BLaER1 treated with 17β-estradiol and CSF1 and Interleukin-3, amounts not matched to agents 10 nM and 100 nM (cell line): Measurements from ENCODE around the gene ELK4.

Source experiments
- H3K27ac ChIP-seq, 11 experiments: shearing (Covaris generic); formaldehyde crosslinking; 2 replicates each; pipeline ENCODE4 v1.8.1; 2022
- H3K27me3 ChIP-seq, 11 experiments: shearing (Covaris generic); formaldehyde crosslinking; 2 replicates each; pipeline ENCODE4 v1.8.1; 2022
- H3K36me3 ChIP-seq, 11 experiments: shearing (Covaris generic); formaldehyde crosslinking; 2 replicates each; pipeline ENCODE4 v1.8.1; 2022
- H3K4me1 ChIP-seq, 10 experiments: shearing (Covaris generic); formaldehyde crosslinking; 2 replicates each; pipeline ENCODE4 v1.8.1; 2022
- H3K4me2 ChIP-seq, 11 experiments: shearing (Covaris generic); formaldehyde crosslinking; 2 replicates each; pipeline ENCODE4 v1.8.1; 2022
- H3K4me3 ChIP-seq, 10 experiments: shearing (Covaris generic); formaldehyde crosslinking; 2 replicates each; pipeline ENCODE4 v1.8.1; 2022
- H3K9ac ChIP-seq, 11 experiments: shearing (Covaris generic); formaldehyde crosslinking; 2 replicates each; pipeline ENCODE4 v1.8.1; 2022
- H3K9me3 ChIP-seq, 11 experiments: shearing (Covaris generic); formaldehyde crosslinking; replicated peaks in 1 of 11; 2 replicates each; pipeline ENCODE4 v1.8.1; 2022
- H4K20me1 ChIP-seq, 11 experiments: shearing (Covaris generic); formaldehyde crosslinking; 2 replicates each; pipeline ENCODE4 v1.8.1; 2022
- Cebpa-rat ChIP-seq, 11 experiments: shearing (Covaris generic); IDR thresholded peaks; 2 replicates each; pipeline ENCODE4 v1.8.1; 2022

Gene ELK4, protein sequence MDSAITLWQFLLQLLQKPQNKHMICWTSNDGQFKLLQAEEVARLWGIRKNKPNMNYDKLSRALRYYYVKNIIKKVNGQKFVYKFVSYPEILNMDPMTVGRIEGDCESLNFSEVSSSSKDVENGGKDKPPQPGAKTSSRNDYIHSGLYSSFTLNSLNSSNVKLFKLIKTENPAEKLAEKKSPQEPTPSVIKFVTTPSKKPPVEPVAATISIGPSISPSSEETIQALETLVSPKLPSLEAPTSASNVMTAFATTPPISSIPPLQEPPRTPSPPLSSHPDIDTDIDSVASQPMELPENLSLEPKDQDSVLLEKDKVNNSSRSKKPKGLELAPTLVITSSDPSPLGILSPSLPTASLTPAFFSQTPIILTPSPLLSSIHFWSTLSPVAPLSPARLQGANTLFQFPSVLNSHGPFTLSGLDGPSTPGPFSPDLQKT

DNA sequence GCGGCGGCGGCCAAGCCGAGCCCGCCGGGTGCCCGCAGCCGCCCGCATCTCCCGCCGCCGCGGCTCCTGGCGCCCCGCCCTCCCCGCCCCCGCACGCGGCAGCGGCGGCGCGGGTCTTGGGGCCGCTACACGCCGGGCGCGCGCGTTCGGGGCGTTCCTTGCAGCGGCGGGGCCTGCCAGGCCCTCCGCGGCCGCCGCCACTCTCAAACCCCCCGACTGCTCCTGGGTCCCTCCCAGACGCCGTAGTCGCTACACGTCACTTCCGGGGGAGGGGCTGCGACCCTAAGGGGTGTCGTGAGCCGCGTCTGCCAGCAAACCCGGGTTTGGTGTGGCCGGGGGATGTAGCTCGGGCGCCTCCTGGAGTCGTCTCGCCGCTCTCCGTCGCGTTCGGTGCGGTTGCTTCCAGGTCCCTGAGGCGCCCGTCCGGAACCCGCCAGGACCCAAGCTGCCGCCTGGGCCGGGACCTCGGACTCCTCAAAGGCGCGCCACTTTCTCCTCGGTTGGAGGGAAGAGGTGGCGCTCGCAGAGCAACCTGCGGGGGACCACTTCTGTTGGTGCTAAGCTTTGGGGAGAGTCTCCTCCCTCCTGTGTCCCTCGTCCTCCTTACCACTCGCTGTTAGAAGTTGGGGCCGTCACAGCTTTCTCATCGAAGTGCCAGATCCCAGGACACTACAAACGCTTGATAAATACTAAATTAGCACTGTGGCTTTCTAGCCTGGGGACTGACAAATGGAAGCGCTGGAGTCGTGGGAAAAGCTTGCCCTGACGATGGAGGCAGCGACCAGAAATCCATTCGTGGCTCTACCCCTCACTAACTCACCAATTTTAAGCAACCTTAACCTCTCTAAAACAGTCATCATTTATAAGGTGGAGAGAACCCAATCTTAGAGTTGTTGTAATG, at the start of gene ELK4:
Gene ELK4 (minus strand): TSS at position 244 of the 901 bp plus-strand sequence. CDS start 8,129 bp downstream, outside the sequence.
- peak within 1 kb of the TSS; percentile 84 to 94 (median 92) for H3K4me2 ChIP-seq
- no peak for TF ChIP-seq Cebpa-rat (IDR thresholded peaks at IDR 0.05)
- H4K20me1 ChIP-seq: peaks cover 4 to 41% (median 33%) of the 10 kb centered on the region in 11 experiments; a peak in 19 of 22 replicates
- H3K27me3 ChIP-seq: no peaks in the 10 kb centered on the region
- H3K36me3 ChIP-seq: peaks cover 0 to 24% (median 15%) of the 10 kb centered on the region in 11 experiments; a peak in 12 of 22 replicates
- H3K4me3 ChIP-seq: peak within 1 kb of the TSS; percentile 65 to 90 (median 84)
- no peaks in the 10 kb centered on the region for H3K9me3 ChIP-seq
- H3K4me1 ChIP-seq: peaks cover 22 to 39% (median 30%) of the 10 kb centered on the region in 10 experiments
- H3K9ac ChIP-seq: peak within 1 kb of the TSS; percentile 97 to 99 (median 98)
- peak within 1 kb of the TSS; percentile 93 to 99 (median 98) for H3K27ac ChIP-seq

DNA sequence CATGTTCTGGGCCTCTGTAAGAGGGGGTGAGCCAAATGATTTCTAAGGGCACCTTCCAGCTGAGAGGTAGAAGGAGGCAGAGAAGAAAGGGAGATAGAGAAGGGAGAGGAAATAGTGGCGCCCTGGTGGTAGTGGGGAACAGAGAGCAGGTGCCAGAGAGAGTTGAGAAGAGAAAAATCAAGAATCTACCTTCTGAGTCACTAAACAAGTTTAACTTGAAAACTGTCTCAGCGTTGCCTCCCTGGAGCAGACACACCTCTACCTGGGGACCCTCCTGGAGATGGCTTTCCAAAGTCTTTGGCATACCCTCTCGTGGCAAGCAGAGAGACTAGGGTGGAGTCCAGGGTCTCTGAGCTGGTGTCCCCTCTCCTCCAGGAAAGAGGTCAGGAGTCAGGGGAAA, 49.6 kb upstream of the ELK4 start:
- Histone ChIP-seq H3K4me3 (no peak overlapping the region), H3K27ac (no peak overlapping the region), H3K9me3 (no peaks in the 10 kb centered on the region), H3K27me3 (peaks cover 0 to 5% (median 0%) of the 10 kb centered on the region in 11 experiments; a peak in 3 of 22 replicates), H4K20me1 (peaks cover 0 to 5% (median 0%) of the 10 kb centered on the region in 11 experiments; a peak in 2 of 22 replicates), H3K4me1 (peaks cover 26 to 39% (median 36%) of the 10 kb centered on the region in 10 experiments), H3K9ac (no peak overlapping the region), H3K36me3 (no peaks in the 10 kb centered on the region), H3K4me2 (peak overlapping the region in 3 of 11 experiments; percentile 96 to 99 (median 99); a peak in 2 of 22 replicates)
- no peak for TF ChIP-seq Cebpa-rat (IDR thresholded peaks at IDR 0.05)

GRCh38 chr1:205680073-205680851, 48.5 kb upstream of the ELK4 start, which contains the start of gene SLC45A3:
TSS of gene SLC45A3 (minus strand) at chr1:205680509. CDS start at chr1:205664656, 15,853 bp downstream.
- Histone ChIP-seq H4K20me1 (peaks cover 0 to 14% (median 0%) of the 10 kb centered on the region in 11 experiments; a peak in 4 of 22 replicates), H3K9ac (peak within 1 kb of the TSS; percentile 71 to 85 (median 81)), H3K9me3 (no peaks in the 10 kb centered on the region), H3K4me2 (peak within 1 kb of the TSS; percentile 91 to 99 (median 96)), H3K36me3 (no peaks in the 10 kb centered on the region), H3K4me1 (peaks cover 26 to 47% (median 39%) of the 10 kb centered on the region in 10 experiments), H3K4me3 (peak within 1 kb of the TSS; percentile 70 to 92 (median 82)), H3K27me3 (peaks cover 0 to 5% (median 0%) of the 10 kb centered on the region in 11 experiments; a peak in 3 of 22 replicates), H3K27ac (peak within 1 kb of the TSS in 10 of 11 experiments; percentile 52 to 81 (median 72); a peak in 20 of 22 replicates)
- TF ChIP-seq Cebpa-rat (IDR thresholded peaks at IDR 0.05): no peak

GRCh38 chr1:205678286-205679111, 46.7 kb upstream of the ELK4 start:
- Histone ChIP-seq H3K27me3 (peaks cover 0 to 5% (median 0%) of the 10 kb centered on the region in 11 experiments; a peak in 3 of 22 replicates), H4K20me1 (peaks cover 0 to 19% (median 0%) of the 10 kb centered on the region in 11 experiments; a peak in 4 of 22 replicates), H3K36me3 (no peaks in the 10 kb centered on the region), H3K4me1 (peaks cover 26 to 54% (median 39%) of the 10 kb centered on the region in 10 experiments), H3K9ac (peak overlapping the region in 7 of 11 experiments; percentile 79 to 85 (median 83); a peak in 11 of 22 replicates), H3K27ac (peak overlapping the region in 3 of 11 experiments; percentile 75 to 81 (median 77); a peak in 4 of 22 replicates), H3K4me3 (peak overlapping the region in 8 of 10 experiments; percentile 74 to 92 (median 84); a peak in 14 of 20 replicates), H3K9me3 (no peaks in the 10 kb centered on the region), H3K4me2 (peak overlapping the region; percentile 91 to 99 (median 96))
- TF ChIP-seq Cebpa-rat (IDR thresholded peaks at IDR 0.05): no peak

DNA sequence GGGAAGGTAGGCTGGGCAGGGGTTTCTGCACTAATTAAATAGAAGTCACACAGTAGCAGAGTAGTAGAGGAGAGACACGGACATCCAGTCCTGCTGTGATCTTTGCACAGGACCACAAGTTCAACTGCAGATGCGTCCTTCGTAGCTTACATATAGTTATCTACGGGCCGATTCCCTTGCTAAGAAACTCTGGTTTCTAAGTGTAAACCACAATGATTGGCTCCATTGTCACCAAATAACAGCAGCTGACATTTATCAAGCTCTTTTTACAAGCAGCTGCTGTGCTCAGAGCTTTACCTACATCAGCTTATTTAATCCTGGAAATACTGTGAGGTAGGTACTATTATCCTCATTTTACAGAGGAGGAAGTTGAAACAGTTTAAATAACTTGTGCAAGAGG, 45.4 kb upstream of the ELK4 start:
- TF ChIP-seq Cebpa-rat (IDR thresholded peaks at IDR 0.05): no peak
- no peak overlapping the region for H3K4me3 ChIP-seq
- H3K4me1 ChIP-seq: peaks cover 28 to 55% (median 40%) of the 10 kb centered on the region in 10 experiments

GRCh38 chr1:205676597-205676996, 44.8 kb upstream of the ELK4 start:
- Histone ChIP-seq H4K20me1 (peaks cover 0 to 20% (median 0%) of the 10 kb centered on the region in 11 experiments; a peak in 5 of 22 replicates), H3K4me1 (peaks cover 34 to 61% (median 42%) of the 10 kb centered on the region in 10 experiments), H3K27me3 (peaks cover 0 to 5% (median 0%) of the 10 kb centered on the region in 11 experiments; a peak in 3 of 22 replicates), H3K4me3 (no peak overlapping the region), H3K4me2 (peak overlapping the region in 9 of 11 experiments; percentile 13 to 99 (median 96); a peak in 14 of 22 replicates), H3K9me3 (no peaks in the 10 kb centered on the region), H3K27ac (no peak overlapping the region), H3K36me3 (no peaks in the 10 kb centered on the region), H3K9ac (no peak overlapping the region)
- TF ChIP-seq Cebpa-rat (IDR thresholded peaks at IDR 0.05): no peak

More for the DNA sequence above, 45.4 kb upstream of the ELK4 start:
- H3K4me2 ChIP-seq: peak overlapping the region; percentile 13 to 99 (median 94); a peak in 20 of 22 replicates
- H4K20me1 ChIP-seq: peaks cover 0 to 20% (median 0%) of the 10 kb centered on the region in 11 experiments; a peak in 5 of 22 replicates
- H3K36me3 ChIP-seq: no peaks in the 10 kb centered on the region
- H3K9me3 ChIP-seq: no peaks in the 10 kb centered on the region
- peaks cover 0 to 5% (median 0%) of the 10 kb centered on the region in 11 experiments; a peak in 3 of 22 replicates for H3K27me3 ChIP-seq
- H3K27ac ChIP-seq: no peak overlapping the region
- 0 out of 22 replicates have a peak overlapping the region, but pooled peaks of 2 of the 11 experiments have one; percentile 5 to 29 for H3K9ac ChIP-seq

GRCh38 chr1:205676002-205676401, 44.2 kb upstream of the ELK4 start:
- no peak overlapping the region for H3K9ac ChIP-seq
- no peaks in the 10 kb centered on the region for H3K9me3 ChIP-seq
- no peaks in the 10 kb centered on the region for H3K36me3 ChIP-seq
- peaks cover 0 to 20% (median 0%) of the 10 kb centered on the region in 11 experiments; a peak in 6 of 22 replicates for H4K20me1 ChIP-seq
- TF ChIP-seq Cebpa-rat (IDR thresholded peaks at IDR 0.05): no peak
- 0 out of 22 replicates have a peak overlapping the region, but pooled peaks of 3 of the 11 experiments have one; percentile 9 to 96 (median 94) for H3K4me2 ChIP-seq
- peaks cover 0 to 5% (median 0%) of the 10 kb centered on the region in 11 experiments; a peak in 2 of 22 replicates for H3K27me3 ChIP-seq
- peaks cover 40 to 66% (median 47%) of the 10 kb centered on the region in 10 experiments for H3K4me1 ChIP-seq
- H3K4me3 ChIP-seq: no peak overlapping the region
- no peak overlapping the region for H3K27ac ChIP-seq
